ENCODE results near the gene SLC4A5.

Gene SLC4A5

DNA sequence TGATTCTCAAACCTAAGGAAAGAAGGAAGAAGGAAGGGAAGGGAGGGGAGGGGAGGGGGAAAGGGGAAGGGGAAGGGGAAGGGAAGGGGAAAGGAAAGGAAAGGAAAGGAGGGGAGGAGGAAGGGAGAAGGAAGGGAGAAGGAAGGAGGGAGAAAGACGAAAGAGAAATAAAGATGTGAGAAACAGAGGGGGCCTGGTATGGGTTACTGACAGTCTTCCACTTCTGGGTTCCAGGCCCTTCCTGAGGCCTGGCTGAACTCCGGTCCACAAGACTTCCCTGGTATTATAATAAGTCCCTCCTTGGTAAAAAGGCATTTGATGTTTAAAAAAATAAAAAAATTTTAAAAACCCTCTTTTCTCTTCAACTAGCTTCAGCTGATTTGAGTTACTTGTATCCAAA is 17.4 kb downstream of the SLC4A5 start:
- no peak overlapping the region for H3K27ac ChIP-seq
- DNase-seq (ENCODE audit: low read depth, low spot score), result no peak

DNA sequence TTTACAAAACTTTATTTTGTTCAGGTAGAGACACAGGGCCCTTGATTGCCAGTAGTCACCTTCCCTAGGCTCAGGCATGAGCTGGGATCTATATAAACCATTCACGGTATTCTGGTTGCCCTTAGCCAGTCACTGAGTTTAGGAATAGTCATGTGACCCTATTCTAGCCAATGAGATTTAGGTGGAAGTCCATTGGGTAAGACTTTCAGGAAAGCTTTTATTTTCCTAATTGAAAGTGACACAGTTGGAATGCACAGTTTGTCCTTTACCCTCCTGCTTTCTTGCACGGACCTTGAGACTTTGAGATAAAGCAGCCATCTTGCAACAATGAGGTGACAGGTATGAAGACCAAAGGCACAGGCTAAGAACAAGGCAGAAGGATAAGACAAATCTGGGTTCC is 21.5 kb downstream of the SLC4A5 start:
- no peak for DNase-seq (ENCODE audit: low read depth, low spot score)
- no peak overlapping the region for H3K27ac ChIP-seq

GRCh38 chr2:74317701-74318100 is 25.5 kb downstream of the SLC4A5 start:
- no peak for DNase-seq (ENCODE audit: low read depth, low spot score)
- H3K27ac ChIP-seq, result no peak overlapping the region

GRCh38 chr2:74316627-74317295 is 26.5 kb downstream of the SLC4A5 start:
- DNase-seq (ENCODE audit: low read depth, low spot score), result no peak
- no peak overlapping the region for H3K27ac ChIP-seq

DNA sequence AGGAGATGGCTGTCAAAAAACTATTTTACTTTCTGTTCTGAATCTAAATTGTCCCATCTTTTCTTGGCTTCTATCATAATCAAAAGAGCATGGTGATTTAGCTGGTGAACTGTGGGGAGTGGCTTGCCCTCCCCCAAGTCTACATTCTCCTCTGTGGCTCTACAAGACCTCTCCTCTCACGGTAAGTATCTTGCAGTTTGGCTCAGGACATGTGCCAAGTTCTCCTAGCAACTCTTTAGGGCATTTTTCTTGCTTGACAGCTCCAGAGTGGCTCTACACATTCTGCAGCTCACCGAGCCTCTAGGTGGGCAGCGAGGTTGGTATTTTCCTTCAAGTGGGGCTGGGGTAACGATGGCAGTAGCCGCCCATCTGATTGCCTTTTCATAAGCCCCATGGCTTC is 29.1 kb downstream of the SLC4A5 start:
- H3K27ac ChIP-seq, result no peak overlapping the region
- DNase-seq (ENCODE audit: low read depth, low spot score), result no peak

DNA sequence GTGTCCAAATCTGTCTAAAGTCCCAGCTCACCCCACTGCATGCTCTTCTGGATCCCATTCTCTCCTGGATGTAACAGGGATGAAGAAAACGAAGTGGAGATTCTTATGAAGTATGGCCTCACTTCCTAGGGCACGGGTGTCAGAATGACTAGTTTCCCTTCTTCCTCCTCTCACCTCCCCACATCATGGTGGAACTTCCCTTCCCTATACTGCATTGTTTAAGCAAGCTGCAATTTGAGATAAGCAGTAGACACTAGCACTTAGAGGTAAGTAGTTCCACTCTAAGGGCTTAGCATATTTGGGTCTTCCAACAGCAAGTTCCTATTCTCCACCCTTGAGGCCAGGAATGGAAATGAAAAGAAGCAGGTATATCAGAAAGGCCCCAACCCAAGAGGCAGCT is 29.7 kb downstream of the SLC4A5 start:
- no peak overlapping the region for H3K27ac ChIP-seq
- DNase-seq (ENCODE audit: low read depth, low spot score), result no peak

DNA sequence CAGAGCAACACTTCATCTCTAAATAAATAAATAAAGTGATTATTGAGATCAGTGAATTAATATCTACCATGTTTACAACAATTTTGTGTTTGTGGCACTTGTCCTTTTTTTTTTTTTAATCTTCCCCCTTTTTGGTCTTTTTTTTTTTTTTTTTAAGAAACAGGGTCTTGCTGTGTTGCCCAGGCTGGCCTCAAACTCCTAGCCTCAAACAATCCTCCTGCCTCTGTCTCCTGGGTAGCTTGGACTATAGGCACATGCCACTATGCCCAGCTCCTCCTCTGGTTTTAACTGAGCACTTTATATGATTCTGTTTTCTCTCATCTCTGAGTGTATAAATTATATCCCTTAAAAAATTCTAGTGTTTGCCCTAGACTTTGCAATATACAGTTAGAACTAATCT is 30.3 kb downstream of the SLC4A5 start:
- DNase-seq (ENCODE audit: low read depth, low spot score), result no peak
- no peak overlapping the region for H3K27ac ChIP-seq

DNA sequence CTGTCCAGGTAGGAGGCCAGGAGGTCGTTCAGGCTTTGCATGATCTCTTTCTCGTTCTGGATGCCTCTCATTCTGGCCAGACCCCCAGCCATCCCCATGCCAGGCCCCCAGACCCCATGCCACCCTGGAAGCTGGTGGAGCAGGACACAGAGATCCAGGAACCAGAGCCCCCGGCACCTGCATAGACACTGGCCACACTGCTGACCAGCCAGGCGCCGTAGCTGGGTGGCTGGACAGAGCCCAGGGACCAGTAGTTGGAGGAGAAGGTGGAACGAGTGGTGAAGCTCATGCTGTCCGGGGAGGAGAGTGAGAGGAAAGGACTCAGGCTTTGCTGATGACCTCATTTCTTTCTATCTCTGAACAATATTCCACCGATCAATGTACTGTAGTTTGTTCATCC is 35.5 kb downstream of the SLC4A5 start:
- H3K27ac ChIP-seq, result no peak overlapping the region
- no peak for DNase-seq (ENCODE audit: low read depth, low spot score)

DNA sequence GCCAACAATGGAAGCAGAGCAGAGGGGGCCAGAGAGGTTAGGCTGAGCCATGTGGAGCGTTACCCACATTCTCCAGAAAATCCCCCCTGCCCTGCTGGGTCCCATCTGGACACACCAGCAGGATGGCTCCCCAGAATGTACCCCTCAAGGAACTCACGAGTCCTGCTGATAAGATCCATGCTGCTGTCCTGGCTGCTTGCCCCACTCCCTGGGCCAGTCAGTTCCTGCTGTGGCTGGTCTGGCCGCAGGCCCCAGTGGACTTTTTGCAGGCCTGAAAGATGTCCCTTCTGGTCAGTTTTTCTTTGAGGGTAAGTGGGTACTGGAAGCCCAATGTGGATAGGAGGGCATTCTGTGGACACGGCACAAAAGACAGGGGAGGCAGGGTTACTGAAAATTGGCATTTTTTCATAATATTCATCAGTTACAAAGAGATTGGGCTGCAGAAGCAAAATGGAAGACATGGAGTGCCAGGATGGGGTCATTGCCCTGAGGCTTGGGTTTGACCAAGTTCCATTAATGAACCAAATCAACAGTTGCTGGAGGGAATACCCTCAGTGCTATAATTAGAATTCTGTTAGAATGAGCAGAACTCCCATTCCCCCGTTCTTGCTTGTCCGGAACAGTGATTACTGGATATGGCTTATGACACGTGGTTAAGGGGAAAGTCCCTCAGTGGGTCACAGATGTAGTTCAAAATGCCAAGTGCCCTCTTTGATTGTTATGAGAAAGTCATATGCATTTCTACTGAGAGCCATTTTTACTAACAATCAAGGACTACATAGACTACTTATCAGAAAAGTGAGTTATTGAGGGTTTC is 38.7 kb downstream of the SLC4A5 start:
- no peak for DNase-seq (ENCODE audit: low read depth, low spot score)
- no peak overlapping the region for H3K27ac ChIP-seq

DNA sequence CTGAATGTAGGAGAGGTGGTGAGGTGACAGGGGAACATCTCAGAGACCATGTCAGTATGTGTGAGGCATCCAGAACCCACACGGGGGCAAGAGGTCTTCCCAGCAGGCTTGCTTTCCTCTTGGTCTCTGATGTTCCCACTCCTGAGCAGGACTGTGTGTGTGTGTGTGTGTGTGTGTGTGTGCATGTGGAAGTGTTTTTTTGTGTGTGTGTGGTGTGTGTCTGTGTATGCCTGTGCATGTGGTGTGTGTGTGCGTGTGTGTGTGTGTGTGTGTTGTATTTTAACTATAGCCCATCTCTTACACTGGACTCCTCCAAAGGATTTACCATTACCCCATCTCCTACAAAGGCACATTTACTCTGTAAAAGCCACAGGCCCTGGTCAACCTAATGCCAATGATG is 40.4 kb downstream of the SLC4A5 start:
- DNase-seq (ENCODE audit: low read depth, low spot score), result no peak
- no peak overlapping the region for H3K27ac ChIP-seq

DNA sequence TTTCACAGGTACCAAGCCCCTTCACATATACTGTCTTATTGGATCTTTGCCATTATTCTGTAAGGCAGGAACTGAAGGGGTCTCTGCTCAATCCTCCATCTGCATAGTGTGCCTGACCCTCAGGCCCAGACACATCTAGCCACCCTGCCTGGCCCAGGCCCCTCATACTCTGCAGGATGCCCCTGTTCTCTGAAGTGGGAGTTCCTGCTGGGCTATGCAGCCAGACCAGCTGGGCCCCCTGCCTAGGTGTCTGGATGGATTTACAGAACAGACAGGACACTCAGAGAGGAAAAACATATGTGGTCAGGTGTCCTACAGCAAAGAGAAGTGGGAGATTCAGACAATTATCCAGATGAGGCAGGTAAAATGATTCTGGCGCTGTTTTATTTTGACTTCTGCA is 42.0 kb downstream of the SLC4A5 start:
- no peak for DNase-seq (ENCODE audit: low read depth, low spot score)
- H3K27ac ChIP-seq, result no peak overlapping the region

GRCh38 chr2:74300506-74300905 is 42.7 kb downstream of the SLC4A5 start:
- DNase-seq (ENCODE audit: low read depth, low spot score), result no peak
- no peak overlapping the region for H3K27ac ChIP-seq

DNA sequence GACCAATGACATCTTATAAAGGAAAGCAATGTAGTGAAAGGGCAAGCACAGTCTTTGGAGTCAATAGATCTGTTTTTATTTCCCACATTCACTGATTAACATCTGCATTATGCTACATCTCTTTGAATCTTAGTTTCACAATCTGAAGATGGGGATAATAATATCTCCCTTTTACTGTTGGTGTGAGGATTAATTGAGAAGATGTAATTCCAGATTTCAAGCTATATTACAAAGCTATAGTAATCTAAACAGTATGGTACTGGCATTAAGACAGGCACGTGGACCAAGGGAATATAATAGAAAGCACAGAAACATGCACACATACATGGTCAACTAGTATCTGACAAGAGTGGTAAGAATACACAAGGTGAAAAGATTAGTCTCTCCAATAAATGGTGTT is 45.3 kb downstream of the SLC4A5 start:
- H3K27ac ChIP-seq, result no peak overlapping the region
- no peak for DNase-seq (ENCODE audit: low read depth, low spot score)

DNA sequence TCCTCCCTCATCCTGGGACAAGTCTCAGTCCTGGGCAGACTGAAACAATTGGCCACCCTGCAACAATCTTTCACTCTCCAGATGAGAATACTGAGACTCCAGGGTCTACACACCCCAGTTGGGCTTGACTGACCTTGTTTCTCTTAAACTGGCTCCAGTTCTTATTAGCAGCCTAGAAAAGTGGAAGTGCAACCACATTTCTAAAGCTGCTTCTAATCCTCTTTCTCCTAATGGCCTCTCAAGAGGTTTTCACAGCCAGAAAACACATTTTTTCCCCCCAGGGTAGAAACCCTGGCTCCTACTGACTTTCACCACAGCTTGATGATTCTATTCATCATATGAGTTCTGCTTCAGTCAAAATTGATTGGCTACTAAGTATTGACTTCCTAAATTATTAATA is 45.8 kb downstream of the SLC4A5 start:
- DNase-seq (ENCODE audit: low read depth, low spot score), result no peak
- H3K27ac ChIP-seq, result no peak overlapping the region

- H3K27ac ChIP-seq, result no peak overlapping the region
- no peak for DNase-seq (ENCODE audit: low read depth, low spot score)
Measured at GRCh38 chr2:74293191-74293991, 49.8 kb downstream of the SLC4A5 start.

DNA sequence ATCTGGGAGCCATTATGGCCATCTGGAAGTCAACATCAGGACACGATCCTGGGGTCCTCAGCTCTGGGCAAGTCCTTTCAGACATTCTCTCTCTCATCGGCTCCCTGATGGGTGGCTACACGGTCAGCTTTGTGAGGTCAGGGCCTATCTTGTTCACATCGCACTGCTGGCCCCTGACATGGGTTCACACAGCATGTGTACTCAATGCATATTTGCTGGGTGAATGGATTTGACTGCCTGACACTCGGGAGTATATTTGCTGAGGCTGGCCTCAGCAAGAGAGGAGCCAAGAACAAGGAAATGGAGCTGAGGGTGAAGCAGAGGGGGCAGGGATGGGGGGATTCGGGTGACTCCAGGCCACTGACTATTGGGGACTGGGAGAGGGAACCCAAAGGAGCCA is 50.5 kb downstream of the SLC4A5 start:
- DNase-seq (ENCODE audit: low read depth, low spot score), result no peak
- H3K27ac ChIP-seq, result no peak overlapping the region

- H3K27ac ChIP-seq, result no peak overlapping the region
- DNase-seq (ENCODE audit: low read depth, low spot score), result no peak
Measured at GRCh38 chr2:74291886-74292621, 51.2 kb downstream of the SLC4A5 start.

- H3K27ac ChIP-seq, result no peak overlapping the region
Measured at GRCh38 chr2:74291218-74291544, 52.0 kb downstream of the SLC4A5 start.

DNA sequence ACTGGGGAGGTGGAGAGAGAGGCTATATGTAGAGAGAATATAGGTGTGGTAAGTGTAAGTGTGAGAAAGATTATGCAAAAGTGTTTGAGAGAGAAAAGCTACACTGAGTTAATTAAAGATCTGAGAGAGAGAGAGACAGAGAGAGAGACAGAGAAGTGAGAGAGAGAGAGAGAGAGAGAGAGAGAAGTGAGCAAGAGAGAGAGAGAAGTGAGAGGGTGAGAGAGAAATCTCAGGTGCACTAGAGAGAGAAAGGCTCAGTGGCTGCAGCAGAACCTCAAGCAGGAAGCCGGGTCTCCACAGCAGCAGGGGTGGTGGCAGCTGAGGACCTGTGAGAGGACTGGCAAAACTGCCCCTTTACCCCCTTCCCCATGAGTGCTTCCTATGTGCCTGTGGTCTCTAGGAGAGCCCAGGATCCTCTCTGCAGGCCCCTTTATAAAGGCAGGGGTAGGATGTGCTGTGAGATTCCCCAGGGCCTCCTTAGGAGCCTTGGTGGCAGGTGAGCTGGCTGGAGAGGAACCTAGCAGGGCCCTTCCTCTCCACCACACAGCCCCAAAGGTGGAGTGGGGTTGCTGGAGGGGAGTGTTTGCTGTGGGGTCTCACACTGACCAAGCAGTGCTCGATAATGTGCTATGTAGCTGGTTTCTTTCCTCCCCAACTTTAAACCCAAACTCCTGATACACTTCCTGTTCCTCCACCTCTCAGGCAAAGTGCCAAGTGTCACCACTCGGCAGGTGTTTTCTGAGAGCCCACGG is 52.6 kb downstream of the SLC4A5 start:
- no peak overlapping the region for H3K27ac ChIP-seq
- no peak for DNase-seq (ENCODE audit: low read depth, low spot score)

More at GRCh38 chr2:74291218-74291544, 52.0 kb downstream of the SLC4A5 start:
- DNase-seq (ENCODE audit: low read depth, low spot score), result no peak

- no peak for DNase-seq (ENCODE audit: low read depth, low spot score)
- no peak overlapping the region for H3K27ac ChIP-seq
Measured at GRCh38 chr2:74290066-74290465, 53.1 kb downstream of the SLC4A5 start.

All from epithelial cell of prostate (primary cell).